ENCODE measurements around the gene AQP6.

The AQP6 gene, protein sequence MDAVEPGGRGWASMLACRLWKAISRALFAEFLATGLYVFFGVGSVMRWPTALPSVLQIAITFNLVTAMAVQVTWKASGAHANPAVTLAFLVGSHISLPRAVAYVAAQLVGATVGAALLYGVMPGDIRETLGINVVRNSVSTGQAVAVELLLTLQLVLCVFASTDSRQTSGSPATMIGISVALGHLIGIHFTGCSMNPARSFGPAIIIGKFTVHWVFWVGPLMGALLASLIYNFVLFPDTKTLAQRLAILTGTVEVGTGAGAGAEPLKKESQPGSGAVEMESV

DNA sequence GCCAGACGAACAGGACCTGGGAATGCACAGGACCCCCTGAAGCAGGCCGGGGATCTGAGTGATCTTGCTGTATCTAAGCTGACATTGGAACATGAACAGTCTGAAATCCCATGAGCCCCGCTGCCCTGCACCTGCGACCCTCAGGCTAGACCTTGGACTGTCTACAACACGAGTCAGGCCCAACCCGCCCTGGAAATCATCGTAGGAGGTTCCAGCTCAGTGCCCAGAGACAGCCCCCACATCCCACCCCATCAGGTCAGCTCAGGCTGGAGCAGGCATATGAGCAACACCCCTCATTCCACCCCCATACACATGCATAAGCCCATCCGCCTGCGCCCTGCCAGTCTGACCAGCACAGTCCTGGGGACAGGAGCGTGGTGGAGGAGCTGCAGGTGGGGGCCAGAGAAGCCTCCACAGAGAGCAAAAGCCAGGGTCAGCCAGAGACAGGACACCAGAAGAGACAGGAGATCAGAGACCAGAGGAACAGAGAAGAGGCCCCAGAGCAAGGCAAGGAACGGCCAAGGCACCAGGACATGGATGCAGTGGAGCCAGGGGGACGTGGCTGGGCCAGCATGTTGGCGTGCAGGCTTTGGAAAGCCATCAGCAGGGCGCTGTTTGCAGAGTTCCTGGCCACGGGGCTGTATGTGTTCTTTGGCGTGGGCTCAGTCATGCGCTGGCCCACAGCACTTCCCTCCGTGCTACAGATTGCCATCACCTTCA is at the start of gene AQP6:
AQP6 (plus strand) TSS at position 307 of the 720 bp plus-strand sequence; CDS start at position 534, 227 bp downstream.
- no peak for DNase-seq

DNA sequence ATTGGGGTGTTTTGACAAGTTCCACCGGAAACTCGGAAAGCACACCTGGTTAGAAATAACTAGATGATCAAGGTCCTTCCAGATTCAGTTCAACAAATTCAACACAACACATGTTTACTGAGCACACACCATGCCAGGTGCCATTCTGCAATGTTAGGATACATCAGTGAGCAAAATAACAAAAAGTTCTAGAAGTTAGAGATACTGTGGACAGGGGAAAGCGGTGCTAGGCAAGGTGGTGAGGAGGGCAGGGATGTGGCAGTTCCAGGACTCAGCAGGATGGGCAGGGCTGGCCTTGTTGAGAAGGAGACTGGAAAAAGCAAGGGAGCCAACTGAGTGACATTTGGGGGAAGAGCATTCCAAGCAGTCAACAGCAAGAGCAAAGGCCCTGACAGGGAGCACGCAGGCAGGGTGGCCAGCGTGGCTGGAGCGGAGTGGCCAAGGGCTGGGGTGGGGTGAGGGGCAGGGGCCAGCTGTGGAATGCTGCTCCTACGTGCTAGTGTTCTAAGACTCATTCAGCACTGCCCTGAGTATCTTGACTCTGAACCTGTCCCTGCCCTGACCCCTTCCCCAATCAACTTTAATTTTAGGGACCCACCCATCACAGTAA is 49.6 kb upstream of the AQP6 start:
- DNase-seq = no peak

DNA sequence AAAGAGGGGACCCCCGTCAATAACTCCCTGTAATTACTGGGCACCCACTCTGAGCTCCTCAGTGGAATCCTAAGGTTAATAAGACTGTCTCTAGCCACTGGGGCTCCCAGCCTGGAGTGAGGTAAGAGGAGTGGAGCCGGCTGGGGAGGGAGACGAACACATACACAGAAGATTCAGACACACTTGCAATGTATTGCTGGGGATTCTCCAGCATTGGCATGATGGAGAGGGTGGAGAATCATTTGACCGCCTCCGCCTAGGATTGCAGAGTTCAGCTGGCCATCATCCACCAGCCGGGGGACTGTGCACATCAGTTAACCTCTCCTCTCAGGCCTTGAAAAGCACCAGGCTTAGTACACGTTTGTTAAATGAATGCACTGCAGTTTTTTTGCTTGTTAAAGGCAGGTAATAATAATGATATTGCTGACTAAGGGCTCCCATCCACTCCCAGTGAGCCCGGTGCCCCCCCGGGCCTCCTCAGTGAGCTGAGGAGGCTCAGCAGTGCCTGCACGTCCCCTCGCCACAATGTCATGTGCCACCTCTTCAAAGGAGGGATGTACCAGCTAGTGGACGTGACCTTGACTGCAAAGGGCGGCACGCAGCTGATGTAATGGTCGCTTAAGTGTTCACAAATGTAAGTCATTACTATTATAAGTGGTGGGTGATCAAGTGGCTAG is 48.7 kb upstream of the AQP6 start:
- no peak for DNase-seq

DNA sequence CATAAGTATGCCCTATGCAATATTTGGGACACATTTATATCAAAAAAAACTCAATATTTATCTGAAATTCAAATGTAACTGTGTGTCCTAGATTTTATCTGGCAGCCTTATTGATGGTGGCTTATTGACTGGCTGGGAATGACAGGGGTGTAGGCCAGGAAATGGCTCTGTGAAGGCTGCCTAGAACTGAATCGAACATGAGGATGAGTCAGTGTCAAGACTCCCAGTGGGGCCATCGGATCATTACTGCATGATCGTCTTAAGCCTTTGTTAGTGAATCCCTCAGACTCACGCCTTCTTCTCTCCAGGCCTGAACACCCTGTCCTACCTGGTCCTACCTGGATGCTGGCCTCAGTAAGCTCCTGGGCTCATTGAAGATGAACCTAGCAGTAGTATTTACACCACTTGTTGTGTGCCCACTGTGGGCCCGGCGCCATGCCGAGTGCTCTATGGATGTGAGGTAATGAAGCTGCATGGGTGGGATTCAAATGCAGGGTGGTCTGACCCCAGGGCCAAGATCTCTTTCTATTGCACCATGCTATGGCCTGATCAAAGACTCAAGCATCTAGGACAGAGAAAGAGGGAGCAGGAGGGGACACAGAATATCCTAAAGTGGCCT is 48.0 kb upstream of the AQP6 start:
- DNase-seq = no peak

DNA sequence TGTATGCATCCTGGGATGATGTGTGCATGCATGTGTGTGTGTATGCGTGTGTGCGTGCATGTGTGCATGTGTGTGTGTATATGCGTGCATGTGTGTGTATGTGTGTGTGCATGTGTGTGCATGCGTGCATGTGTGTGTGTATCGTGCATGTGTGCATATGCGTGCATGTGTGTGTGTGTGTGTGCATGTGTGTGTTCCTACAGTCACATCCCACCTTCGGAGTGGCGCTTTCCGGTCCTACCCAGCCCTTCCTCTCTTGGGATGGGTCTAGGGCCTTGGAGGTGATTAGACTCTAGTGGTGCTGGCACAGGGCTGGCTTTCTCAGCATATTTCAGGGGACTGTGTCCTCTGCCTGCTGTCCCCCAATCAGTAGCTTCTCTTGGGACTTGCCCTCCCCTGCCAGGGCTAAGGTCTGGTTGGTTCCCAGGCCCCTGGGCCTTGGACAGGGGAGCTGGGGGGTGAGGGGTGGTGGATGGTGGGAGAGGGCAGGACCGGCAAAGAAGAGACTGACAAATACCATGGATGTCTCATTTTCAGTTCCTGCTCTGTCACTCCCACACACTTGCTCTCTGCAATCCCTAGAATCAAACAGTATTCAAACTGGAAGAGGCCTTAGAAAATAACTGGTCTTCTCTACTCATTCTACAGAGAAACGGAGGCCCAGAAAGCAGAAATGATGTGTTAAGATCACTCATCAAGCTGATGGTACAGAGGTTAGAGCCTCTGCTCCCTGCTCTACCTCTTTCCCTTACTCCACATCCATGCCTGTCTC is 47.1 kb upstream of the AQP6 start:
- no peak for DNase-seq

DNA sequence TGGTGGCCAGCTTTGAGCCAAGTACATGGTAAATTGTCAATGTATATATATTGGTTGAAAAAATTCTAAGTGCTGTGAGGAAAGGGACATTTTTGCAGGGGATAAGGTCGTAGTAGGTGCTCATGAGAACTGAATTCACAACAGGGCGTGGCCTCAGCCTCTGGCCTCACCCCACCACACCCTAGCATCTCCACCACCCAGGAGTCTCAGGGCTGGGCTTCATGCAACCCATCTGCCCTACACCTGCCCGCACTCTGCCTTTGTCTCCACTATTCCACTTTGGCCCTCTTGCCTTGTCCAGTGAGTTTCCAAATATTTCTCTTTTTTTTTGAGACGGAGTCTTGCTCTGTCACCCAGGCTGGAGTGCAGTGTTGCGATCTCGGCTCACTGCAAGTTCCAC is 44.3 kb upstream of the AQP6 start:
- DNase-seq = no peak

DNA sequence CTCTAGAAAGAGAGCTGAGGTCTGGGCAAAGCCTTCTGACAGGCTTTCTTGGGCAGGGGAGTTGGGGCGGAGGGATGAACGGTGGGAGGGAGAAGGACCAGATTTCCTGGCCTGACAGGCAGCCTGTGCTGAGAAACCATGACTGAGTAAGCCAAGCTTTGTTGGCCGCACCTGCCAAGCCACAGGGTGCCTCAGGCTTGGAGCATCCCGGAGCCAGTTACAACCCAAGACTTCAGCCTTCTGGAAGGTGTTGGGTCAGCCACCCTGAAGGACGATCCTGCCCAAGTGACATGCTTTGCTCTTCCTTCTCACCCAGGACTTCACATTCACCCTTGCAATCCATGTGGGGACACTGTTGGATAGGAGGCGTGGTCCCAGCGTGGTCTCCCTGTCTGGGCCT is 43.2 kb upstream of the AQP6 start:
- DNase-seq = no peak

DNA sequence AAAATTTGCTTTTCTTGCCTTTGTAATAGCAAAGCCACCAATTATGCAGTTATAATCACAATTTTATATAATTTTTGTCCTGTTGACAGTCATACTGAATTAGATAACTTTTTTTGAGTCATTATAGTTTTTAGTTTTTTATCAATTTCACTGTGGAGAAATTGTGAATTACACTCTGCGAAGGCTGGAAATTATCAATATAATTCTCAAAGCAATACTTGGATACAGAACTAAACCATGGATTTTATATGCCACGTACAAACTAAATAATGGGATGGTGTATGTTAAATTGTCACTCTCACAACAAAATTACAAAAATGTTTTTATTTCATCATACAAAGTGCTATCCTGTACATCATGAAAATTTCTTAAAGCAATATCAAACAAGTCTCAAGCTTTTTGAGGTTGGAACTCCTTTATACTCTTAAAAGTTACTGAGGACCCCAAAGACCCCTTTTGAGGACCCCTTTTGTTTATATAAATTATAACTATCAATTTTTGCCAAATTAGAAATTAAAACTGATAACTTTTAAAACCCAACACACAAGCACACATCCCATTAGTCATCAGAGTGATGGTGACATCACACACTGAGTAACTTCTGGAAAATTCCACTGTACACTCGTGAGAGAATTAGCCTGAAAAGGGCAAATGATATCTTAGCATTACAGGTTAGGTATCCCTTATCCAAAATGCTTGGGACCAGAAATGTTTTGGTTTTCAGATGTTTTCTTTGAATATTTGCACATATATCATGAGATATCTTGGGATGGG is 42.0 kb upstream of the AQP6 start:
- no peak for DNase-seq

DNA sequence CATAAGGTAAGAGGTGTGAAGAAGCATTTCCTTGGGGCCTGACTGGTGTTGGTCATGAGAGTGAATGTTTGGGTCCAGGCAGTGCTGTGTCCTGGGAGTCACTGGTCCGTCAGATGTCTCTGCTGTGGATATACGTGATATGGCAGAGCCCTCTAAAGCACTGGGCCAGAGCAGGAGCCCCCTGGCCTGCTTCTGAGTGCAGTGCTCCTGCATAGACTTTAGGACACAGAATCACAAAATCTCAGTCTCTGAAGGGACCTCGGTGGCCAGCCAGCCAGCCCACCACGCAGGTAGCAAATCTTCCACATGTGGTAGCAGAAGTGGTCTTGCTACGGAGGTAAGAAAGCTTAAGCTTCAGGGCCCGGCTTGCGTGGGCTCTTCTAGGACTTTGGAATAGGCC is 40.7 kb upstream of the AQP6 start:
- no peak for DNase-seq

DNA sequence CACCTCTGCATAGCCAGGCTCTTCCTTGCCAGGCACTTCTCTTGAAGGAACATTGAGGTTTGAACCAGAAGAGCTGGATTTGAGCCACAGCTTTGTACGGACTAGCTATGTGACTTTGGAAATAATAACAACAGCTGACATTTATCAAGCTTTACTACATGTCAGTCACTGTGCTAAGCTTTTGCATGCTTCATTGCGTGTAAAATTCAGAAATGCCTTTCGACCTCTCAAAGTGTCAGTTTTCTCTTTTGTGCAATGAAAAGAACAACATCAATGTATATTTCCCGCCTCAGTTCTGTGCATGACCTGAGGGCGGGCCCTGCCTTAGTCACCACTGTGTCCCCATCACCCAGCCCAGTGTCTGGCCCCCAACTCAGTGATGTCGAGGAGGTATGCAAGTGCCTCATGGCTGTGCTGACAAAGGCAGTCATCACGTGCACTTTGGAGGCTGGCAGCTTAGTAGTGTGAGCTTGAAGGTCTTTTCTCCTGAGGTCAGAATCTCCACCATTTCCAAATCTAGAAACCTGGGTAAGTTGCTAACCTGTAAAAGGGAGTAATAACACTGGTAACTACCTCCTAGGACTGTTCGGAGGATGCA is 40.1 kb upstream of the AQP6 start:
- no peak for DNase-seq

DNA sequence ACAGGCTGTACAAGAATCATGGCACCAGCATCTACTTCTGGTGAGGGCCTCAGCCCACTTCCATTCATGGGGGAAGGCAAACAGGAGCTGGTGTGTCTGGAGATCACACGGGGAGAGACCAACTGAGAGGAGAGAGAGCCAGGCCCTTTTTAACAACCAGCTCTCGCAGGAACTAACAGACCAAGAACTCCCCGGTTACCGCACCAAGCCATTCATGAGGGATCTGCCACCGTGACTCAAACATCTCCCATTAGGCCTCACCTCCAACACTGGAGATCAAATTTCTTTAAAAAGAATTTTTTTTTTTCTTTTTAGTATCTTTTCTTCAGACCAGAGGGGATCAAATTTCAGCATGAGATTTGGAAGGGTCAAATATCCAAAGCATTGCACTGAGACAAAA is 39.0 kb upstream of the AQP6 start:
- DNase-seq = no peak

DNA sequence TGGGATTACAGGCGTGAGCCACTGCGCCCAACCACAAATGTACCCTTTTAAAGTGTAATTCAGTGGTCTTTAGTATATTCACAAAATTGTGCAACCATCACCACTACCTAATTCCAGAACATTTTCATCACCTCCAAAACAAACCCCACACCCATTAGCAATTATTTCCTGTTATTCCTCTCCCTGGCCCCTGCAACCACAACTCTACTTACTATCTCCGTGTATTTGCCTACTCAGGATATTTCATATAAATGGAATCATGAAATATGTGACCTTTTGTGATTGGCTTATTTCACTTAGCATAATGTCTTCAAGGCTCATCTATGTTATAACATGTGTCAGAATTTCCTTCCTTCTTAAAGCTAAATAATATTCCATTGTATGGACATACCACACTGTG is 38.2 kb upstream of the AQP6 start:
- DNase-seq = no peak

DNA sequence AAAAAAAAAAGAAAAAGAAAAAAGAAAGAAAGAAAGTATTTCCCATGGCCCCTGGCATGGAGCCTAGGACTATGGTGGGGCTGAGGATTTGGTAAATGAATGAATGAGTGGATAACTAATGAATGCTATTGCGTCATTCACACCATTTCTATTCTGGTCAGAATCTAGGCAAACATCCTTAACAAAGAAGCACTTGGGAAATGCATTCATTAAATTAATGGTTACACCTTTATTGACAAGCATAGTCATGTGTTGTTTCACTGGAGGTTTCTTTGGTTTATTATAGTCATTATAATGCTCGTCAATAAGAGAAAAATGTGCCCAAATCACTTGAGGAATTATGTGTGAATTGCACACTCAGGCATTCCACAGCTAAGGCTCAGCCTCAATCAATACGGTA is 35.8 kb upstream of the AQP6 start:
- no peak for DNase-seq

DNA sequence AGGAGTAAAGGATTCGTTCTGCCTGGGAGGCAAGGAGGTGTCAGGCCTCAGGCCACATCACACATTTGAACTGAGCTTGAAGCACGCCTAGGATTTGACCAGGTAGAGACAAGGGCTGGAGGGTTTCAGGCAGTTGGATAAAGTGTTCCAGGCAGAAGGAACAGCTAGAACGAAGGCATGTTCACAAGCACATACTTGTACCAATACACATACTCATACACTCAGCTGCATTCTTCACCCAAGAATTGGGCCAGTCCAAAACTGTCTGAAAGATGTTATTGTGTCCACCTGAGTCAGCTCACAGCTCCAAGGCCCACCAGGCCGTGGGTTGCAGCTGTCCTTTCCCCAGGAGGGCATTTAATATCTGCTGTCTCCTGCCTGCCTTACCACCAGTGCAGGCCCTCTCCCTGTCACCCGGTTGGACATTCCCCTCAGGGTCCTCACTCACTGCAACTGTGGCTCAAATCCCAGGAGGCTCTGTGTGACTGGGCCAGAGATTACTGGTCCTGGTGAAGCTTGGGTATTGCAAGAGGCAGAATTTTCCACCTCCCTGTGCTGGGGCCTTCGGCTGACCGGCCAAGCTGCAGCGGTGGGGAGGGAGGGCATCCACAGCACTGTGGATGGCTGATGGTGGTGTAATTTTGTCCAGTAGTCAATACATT is 35.0 kb upstream of the AQP6 start:
- no peak for DNase-seq

DNA sequence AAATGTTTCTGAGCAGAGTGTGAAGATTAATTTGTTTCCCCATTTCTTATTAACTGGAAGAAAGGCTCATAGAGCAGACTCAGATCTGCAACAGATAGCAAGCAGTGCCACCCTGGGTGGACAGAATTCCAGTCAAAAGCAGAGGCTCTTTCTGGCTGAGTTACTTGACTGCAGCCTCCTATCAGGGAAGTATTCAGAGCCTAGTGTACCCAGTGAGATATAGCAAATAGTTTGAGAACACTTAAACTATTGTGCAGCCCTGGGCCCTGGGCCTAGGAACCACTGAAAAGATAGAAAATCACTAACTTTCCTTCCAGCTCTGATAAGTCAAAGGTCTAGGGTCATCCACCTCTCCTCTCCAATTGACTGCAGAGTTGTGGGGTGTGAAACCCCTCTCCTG is 33.4 kb upstream of the AQP6 start:
- no peak for DNase-seq

DNA sequence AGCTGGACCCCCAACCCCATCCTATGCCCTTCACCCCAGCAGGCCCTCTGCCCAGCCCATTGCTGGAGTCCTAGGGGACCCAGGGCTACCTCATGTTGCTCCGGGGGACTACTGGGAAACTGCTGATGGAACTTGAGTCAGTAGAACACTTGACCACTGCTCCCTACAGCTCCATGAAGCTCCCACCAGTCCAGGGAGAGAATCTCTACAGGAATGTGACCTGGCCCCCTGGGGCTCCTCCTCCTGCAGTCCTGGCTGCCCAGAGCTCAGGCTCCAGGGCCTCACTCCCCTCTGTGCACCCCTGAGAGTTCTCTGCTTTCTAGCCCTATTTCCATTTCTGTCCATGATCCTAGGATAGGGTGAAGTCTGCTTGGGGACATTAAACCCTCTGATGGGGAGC is 33.0 kb upstream of the AQP6 start:
- DNase-seq = no peak

DNA sequence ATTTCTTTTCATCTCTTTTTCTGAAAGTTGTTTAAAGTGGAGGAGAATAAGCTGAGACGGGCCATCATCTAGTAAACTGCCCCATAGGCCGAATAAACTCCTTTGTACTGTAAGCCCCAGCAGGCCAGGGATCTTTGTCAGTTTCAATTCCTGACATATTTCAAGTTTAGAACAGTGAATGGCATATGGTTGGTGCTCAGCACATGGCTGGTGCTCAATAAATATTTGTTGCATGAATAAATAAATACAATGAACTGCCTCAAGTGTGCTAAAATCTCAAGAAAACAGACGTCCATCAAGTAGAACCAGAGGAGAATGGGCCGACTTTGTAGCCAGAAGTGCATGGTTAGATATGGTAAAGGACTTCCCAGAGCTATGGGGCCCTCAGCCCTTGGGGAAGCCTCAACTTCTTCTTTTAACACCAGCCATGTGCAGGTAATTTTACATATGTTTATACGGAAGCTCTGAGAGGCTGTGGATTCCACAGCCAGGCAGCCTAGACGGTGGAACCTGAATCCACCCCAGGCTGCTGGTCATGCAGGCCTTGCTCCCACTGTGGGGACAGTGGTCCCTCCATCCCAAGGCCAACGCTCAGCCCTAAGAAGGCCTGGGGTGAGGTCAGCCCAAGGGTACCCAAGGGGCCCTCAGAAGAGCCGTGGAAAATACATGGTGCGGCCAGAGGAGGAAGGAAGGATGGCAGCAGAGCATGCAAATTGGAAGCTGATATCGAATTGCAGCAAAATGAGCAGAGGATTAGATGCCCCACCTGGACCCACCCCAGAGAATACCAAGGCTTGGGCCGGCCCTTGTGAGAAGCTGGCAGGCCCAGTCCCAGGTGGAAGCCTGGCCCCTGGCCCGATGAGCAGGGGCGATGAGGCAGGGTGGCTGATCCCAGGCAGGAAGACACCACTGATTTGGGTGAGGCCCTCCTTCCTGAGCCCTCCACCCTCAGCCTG is 30.9 kb upstream of the AQP6 start:
- no peak for DNase-seq

DNA sequence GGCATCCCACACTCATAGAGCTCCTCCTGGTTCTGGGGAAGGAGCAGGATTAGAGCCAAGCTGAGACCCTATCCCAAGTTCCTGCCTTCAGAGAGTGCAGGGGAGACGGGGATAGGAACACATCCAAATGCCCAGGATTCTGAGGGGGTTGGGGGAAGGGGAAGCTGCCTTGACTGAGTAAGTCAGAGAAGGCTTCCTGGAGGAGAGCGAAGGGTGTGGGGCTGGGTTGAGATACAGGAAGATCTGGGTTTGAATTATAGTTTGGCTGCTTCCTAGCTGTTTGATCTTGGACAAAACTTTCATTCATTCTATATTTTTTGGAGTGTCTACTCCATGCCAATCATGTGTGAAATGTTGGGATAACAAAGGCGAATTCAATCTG is 30.2 kb upstream of the AQP6 start:
- DNase-seq = no peak

DNA sequence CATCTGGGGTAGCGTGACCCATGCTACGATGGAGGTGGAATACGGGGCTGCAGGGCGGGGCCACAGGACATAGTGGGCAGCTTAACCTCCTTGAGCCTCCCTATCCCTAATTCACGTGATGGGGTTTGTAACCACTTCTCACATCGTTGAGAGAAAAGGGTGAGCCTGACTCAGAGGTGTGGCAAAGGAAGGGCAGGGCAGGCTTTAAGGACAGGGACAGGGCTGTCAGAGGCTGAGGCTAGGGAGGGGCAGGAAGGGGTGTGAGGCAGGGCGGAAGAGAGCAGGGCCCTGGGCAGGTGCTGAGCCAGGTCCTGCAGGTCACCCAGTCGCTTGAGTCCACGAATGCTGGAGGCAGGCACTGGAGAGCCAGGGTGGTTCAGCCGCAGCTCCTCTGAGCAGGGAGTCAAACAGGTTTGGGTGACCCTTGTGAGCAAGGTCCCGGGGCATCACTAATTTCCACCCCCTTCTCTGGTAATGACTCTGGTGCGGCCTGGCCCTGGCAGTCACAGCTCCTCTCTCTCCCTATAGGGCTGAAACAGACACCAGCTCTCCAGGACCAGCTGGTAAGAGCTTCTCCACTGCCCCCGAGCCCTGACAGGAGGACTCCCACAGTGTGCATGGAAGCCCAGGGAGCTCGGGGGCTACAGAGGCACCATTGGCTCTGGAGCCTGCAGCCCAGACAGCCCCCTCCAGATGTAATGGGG is 29.7 kb upstream of the AQP6 start:
- DNase-seq = peak in 2 of 4 experiments; percentile 22 to 28

Measured in activated CD4-positive, CD25-positive, alpha-beta regulatory T cell (primary cell).